GM19463 (cell line): ENCODE results near the gene PRKCE.

Experiments used
- ATAC-seq: cut with Tn5 transposase; IDR thresholded peaks from one replicate; pipeline ENCODE4 v1.9.1; 2021; ENCODE audit warnings: mild to moderate bottlenecking, moderate library complexity; ENCODE audit not compliant: unreplicated experiment

PRKCE gene

DNA sequence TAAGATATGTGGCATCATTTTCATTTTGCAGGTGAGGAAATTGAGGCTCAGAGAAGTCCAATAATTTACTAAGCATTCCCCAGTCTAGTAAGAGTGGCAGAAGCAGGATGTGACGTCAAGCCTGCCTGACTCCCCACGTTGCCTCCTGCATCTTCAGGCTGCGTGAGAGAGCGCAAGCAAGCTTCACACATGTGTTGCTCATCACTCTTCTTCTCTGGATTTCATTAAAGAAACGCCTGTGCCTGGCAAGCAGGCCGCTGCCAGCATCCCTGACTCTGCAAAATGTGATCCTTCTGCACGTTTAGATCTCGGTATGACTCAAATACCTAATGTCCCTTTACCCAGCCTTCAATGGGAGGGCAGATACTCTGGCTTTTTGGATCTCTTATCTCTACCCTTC is 96.8 kb downstream of the PRKCE start:
- no peak for ATAC-seq

DNA sequence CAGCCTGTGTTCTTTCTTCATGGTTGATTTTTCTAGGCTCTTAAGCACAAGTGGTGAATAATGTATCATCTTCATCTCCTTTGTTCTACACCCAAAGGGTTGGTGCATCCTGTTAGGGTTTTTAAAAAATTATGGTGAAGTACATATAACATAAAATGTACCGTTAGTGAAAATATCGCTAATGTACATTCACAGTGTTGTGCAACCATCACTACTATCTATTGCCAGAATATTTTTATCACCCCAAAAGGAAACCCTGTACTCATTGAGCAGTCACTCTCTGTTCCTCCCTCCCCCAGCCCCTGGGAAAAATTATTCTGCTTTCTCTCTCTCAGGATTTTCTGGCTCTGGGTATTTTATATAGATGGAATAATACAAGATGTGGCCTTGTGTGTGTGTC is 98.5 kb downstream of the PRKCE start:
- no peak for ATAC-seq

DNA sequence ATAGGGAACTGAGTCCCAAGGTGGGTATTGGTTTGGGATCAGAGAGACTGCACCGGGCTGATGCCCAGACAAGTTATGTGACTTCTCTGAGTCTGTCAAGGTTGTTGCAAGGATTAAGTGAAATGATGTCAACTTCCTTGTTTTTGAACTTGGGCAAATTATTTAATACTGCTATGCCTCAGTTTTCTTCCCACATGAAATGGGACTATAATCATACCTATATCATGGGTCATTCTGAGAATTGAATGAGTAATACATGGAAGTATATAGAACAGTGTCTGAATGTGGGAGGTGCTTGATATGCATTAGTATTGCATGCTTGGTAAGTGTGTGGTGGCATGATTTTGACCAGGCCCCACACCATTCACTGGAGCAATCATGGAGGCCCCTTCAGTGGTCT is 99.0 kb downstream of the PRKCE start:
- no peak for ATAC-seq

DNA sequence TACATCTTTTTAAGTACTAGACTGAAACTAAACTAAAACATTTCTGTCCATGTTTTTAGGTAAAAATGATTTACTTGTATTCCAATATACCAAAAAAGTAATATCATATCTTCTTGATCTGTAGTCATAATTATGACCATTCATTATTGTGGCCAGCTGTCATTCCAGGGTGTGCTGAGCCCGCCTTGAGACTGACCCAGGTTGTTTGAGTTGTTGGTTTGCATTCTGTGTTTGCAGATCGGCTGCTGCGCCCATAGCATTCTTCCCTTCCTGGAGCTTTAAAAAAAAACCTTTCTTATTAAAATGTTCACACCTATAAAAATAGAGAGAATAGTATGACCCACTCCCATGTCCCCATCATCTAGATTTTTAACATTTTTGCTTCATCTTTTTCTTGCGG is 101.9 kb downstream of the PRKCE start:
- ATAC-seq = no peak

DNA sequence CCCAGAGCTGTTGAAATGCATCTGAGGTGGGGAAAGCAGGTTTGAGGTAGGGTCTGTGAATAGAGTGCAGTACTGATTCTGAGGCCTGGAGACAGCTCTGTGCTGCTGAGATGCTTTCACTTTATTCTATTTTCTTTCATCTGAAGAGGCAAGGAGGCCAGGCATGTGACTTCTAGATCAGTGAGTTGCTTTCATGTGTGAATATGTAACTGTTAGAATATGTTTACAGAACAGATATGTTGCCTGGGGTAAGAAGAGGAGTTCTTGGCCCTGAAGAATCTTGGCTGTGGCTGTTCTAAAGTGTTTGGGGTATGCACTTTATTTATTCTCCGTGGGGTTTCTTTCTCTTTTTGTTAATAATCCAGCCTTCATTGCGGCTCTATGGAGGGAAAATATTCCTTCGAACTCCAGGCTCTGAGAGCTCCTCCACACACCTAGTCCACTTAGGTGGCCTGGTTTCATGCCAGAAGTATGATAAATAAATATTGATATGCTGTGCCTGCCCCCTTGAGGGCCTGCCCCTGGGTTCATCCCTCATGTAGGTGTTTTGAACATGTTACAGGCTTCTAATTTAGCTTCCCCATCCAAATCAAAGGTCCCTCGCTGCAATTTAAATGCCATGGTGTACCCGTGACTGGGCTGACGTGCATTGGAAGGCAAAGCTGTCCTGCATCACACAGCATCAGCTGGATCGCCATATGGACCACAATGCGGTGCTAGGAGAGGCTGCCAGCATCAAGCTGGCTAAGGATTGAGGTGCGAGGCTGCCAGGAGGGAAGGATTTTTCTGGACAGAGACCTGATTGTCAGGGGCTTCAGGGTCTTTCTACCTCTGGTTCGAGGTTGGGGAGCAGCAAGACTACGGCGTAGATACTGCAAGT is 102.9 kb downstream of the PRKCE start:
- no peak for ATAC-seq

DNA sequence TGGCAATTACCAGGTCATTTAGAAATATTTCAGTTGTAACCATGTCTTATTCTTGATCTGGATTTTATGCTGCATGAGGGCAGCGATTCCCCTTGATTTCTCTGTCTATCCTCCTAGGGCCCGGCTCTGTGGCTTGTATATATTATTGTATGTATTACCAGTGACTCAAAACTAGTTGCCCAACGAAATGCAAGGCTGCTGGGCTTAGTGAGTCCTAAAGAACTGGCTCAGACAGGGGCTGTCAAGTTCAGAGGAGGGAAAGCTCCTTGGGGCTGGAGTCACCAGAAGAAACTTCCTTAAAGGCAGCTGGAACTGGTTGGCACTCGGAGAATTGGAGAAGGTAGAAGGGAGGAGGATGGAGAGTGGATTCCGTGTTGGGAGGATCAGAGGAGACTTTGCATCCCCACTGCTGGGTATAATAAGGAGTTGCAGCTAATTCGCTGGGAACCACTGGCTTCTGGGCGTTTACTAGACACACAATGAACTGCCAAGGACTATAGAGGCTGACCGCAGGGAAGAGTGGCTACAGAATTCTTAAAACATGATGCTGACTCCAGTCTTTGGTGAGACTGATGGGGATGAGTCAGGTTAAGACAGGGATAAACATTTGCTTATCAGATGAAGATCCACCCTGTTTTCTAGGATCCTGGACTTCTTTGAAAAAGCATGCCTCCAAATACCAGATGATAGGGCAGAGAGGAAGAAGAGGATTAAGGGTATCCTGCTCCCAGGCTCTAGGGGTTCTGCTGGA is 104.3 kb downstream of the PRKCE start:
- no peak for ATAC-seq

DNA sequence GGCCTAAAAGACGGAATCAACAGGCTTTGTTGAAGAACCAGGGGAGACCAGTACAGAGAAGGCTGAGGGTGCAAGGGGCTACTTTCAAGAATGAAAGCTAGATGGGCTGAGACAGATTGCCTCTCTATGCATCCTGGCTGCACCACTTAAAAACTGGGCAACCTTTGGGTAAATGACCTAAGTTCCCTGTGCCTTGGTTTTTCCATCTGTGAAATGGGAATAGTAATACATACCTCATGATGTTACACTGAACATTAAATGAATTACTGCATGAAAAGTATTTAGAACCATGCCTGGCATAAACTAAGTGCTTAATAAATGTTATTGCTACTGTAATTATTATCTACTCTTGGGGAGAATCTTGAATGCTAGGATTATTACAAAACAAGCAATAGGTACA is 106.5 kb downstream of the PRKCE start:
- ATAC-seq = no peak

DNA sequence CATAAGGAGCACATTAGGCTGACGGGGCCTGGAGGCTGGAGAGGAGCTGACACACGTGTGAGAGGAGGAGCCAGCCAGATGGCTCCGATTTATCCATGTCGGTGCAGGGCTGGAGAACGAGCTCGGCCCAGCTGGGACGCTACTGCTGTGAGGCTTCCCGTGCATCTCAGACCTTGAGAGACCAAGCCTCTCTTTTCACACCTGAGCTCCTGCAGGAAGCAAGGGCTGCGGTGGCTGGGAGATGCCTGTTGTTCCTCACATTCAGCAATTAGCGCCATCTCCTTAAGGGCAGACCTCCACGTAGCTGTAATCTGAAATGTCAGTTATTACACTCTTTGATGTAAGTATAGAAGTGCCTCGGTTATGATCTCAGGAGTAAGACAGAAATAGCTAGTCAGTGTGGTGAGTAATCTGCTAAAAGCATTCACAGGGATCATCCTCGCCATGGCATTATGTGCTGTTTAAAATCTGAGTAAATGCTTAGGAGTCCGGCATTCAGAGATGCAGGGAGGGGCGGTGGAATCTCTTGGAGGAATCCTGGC is 107.9 kb downstream of the PRKCE start:
- ATAC-seq = no peak

DNA sequence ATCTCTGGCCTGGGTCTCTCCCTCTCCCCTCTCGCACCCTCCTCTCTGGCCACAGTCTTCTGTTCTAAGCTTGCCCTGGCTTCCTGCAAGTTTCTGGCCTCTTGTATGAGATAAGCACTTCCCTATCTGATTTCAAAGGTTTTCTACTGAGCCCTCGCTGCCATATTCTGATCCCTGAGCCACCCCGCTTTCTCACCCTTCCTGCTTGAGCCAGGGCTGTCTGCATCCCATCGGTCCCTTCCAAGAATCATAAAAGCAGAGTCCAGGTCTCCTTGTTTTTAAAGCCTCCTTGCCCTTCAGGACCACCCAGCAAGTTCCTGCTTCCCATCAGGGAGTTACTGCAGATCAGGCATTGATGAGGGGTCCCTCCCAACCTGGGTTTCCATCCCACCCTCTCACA is 110.2 kb downstream of the PRKCE start:
- ATAC-seq = no peak

DNA sequence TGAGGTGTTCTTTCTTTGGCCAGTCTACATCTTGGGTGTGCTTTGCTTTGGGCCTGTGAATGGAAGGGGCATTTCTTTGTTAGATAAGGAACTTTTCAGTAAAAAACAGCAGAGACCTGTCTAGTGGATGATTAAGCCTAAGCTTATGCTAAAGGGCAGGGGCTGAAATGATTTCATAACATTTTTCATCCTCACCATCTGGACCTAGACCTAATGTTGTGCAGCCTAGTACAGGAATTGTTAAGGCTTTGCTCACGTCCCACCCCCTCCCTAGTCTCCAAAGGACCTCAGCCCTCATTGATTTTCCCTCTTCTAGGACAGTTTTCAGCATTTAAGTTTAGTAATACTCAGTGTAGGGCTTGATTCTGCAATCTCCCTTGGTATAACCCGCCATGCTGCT is 111.8 kb downstream of the PRKCE start:
- ATAC-seq = no peak

DNA sequence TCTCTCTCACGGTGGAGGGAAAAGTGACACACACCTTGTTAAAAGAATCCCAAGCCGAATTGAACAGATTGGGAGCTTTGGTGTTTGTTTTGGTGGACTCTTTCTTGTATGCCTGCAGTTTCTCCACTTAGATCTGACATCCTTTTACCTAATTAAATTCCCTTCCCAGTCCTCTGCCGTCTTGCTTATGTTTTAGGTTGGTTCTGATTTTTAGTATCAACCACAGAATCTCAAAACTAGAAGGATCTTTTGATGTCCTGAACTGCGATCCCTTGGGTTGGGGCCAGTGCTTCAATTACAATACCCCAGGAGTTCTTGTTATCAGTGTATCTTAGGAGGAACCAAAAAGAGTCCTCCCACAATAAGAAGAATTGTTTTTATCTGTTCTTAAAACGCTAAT is 112.3 kb downstream of the PRKCE start:
- no peak for ATAC-seq

DNA sequence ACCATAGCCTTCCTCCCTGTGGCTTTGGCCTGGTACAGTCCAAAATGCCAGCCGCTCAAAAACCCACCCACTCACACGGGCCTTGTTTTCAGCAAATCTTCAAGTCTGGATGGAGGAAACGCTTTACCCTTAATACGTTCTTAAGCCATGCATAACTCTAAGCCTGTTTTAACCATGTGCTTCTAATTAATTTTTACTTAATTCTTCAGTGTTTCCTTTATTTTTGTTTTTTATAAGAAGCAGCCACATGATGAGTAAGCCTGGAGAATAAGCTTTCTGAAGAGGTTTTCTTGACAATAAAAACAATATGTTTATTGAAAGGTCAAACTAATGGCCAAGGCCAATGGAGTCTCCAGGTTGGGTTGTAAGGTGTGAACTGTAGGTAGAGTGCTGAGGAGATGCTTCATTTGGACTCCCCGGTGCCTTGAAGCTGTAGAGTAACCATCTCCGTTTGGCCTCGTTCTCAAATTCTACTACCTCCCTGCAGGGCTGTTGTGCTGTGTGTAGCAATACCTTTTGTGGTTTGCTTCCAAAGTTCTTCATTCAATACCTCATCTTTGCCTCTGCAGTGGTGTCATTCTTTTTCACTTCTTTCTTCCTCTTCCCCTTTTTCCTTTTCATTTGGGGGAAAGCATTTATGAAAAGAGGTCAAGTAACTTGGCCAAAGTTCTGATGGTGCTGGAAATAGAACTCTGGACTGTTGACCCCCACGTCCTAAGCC is 113.7 kb downstream of the PRKCE start:
- ATAC-seq = no peak

DNA sequence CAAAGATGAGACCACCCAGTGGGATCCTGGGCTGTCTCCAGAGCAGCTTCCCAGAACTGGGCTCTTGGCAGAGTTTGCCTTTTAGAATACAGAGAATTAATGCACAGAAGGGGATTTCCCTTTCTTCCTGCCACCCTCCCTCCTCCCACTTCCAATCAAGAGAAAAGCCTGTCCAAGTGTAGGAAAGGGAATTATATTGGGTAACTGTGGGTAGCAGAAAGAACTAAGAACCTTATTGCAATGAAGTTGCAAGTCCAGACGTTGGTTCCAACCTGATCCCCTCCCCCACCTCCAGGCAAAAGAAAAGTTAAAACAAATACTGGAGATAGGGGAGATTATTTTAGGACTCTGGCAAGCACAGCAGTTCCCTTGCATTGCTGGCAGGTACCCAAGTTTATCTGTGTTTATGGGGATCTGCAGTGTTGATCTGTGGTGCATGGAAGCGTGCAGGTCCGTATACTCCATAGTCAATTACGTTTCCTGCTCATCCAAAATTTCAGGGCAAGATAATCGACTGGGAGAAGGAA is 114.3 kb downstream of the PRKCE start:
- no peak for ATAC-seq

DNA sequence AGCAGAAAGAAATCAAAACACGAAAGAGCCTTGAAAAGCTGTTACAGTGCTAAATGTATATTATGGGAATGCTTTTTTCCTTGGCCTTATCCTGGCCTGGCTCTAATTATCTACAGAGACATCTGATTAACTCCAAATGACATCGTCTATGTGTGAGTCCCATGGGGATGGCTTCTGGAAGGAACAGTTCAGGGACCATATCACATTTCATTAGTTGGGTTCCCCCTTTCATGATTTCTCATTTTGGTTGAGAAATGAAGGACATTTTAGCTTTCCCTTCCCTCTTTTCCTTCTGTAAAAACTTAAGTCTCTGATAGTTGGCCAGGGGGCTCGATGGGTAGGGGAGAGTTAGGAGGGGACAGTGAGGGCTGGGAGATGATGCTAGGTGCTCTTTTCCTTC is 116.7 kb downstream of the PRKCE start:
- ATAC-seq = no peak

DNA sequence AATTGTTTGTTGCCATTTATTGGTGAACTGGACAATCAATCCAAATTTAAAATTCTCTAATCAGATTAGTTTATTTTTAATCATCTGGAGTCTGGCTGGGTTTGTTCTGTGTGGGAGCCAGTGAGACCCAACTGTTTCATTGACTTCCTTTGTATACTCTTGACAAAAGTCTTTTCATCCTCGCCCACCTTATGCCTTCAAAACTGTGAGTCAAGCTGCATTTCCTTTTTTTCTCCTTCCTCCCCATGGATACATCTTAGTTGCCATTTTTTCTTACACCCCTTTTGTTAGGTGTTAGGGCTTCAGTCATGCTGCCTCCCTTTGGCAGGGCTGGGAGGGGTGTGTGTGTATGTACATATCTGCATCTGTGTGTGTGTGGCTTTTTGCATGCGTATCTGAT is 117.6 kb downstream of the PRKCE start:
- ATAC-seq = no peak

DNA sequence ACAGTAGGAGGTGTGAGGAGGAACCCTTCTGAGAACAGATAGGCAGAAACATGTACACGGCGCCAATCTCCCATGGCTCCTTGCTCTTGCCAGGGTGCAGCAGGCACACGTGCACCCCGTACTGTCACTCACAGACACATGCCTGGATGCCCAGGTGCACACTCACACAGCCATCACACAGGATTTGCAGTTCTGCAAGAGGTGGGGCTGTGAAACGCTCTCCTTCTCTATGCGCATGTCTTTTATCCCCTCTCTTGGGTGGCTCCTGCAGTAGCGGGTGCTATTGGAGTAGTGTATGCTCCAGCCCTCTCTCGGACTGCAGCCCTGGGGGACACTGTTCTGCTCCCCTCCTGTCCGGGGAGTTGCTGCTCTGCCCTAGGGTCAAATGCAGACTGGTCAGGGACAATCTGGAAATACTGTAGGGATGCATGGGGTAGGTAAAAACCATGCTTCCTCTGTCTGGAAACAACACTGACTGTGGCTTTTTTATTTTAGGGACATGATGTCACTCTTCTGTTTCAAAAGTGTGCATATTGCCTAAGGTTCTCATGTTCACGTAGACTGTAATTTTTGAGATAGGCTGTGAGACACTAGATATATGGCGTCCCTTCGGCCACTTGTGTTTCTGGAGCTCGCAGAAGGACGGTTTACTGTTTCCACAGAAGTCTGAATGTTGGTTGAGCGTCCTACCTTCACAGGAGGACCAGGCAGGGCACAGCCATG is 118.5 kb downstream of the PRKCE start:
- ATAC-seq = no peak

DNA sequence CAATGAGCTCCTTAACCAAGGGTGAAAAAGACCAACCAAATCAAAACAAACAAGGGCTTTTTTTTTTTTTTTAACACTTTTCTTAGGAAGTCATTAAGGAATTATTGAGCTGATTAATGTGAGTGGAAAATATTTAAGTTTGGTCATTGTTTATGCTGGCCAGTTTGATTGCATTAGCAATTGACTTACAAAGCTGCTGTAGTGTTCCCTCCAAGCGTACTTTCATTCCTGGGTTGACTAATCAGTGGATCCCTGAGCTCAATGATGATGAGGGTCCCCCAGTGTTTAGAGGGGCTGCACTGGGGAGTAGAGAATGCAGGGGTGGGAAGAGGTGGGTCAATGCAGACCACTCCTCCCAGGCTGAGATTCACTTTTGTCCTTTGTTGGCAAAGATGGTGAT is 119.3 kb downstream of the PRKCE start:
- ATAC-seq = no peak

DNA sequence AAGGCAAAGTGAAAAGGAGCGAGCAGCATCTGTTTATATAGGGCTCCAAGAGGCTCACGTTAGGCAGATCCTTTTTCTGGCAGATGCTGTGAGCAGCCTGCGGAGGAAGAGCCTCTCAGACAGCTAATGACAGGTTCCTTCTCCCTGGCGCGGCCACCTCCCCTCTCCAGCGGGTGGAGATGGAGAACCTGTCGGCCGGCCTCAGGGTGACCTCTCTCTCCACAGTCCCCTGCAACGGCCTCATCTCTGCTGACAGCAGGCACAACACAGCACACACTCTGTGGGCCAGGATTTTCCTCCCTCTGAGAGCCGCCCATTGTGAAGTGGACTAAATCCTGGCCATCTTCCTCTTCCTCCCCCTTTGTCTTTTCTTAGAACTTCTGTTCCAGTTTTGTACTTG is 119.8 kb downstream of the PRKCE start:
- no peak for ATAC-seq

DNA sequence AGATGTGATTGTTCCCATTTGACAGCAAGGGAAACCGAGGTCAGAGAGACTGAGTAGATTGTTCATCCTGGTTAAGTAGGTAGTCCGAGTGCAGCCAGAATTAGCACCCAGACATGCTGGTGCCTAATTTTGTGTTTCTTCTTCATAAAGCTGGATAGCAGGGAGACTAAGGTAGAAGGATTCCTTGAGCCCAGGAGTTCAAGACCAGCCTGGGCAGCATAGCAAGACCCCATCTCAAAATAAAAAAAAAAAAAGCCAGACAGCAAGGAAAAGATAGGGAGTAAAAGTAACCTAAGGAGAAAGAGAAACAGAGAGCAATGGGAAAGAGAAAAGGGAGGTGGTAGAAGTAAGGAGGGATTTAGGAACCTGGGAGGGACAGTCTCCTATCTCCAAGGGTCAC is 120.6 kb downstream of the PRKCE start:
- ATAC-seq = no peak

DNA sequence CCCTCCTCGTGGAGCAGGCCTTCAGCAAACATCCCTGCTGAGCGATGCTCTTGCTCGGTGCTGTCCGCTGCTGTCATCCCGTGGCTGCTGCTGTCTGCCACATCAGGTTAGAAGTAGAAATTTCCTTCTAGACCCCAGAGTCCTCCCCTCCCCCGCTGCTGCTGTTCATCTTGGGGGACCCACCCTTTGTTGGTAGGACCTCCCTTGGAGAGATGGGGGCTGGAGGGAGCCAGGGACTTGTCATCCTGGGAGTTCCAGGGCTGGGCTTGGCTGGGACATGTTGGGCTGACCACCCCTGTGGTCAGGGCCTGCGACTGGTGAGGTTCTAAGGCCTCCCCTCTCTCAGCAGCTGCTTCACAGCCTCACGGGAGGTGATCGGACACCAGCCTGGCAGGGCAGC is 122.4 kb downstream of the PRKCE start:
- no peak for ATAC-seq
